Left colon (tissue), 2 donors: Measurements from ENCODE around the gene SMARCE1. TPM values are rescaled to one million over a fixed set of nuclear protein-coding genes. Genes with fewer than 3 reads are reported as not detected.

Experiments used
- ATAC-seq: fragments of 200-7000 bp; cut with Tn5 transposase; one replicate; pipeline ENCODE4 v1.9.1; 2020; ENCODE audit warnings: mild to moderate bottlenecking, moderate library complexity
- DNase-seq, 2 donors: peaks; one replicate each; pipeline ENCODE4 v3.0.0-alpha.2; 2020
- intact Hi-C, 2 donors: fragments of 100-400 bp; cut with DNase I in 1 of 2; cut with micrococcal nuclease in 1 of 2; formaldehyde crosslinking; loops; one replicate each; pipeline versions ENCODE4 v1.11.2 to v1.14.0; 2022; cut with DNase I, micrococcal nuclease
- long read RNA-seq: library from polyadenylated mRNA; unstranded; transcript quantifications from one replicate; pipeline ENCODE4 v2.0.0, GENCODE V29; 2021
- total RNA-seq, 2 donors: library from RNA; stranded (reverse); fragmentation: NEBNext Ultra II Directional; extraction: Animal tissue kit (Norgen Biotek cat#: 25700); gene quantifications; one replicate each; pipeline ENCODE4 v1.2.1, GENCODE V29; 2021
- donor health status: DM: no; HTN: no; CAD: no.
- donor health status: DM: yes; HTN: yes; CAD: no.

Gene SMARCE1
- total RNA-seq = 10 to 100 TPM; 74.5 to 76.4 TPM
- long read RNA-seq, full-length matches to known transcripts = 84 of 98 reads
- long read RNA-seq, partial matches to known transcripts = 12 of 98 reads
- long read RNA-seq, other reads (novel, unspliced or antisense) = 2 of 98 reads

DNA sequence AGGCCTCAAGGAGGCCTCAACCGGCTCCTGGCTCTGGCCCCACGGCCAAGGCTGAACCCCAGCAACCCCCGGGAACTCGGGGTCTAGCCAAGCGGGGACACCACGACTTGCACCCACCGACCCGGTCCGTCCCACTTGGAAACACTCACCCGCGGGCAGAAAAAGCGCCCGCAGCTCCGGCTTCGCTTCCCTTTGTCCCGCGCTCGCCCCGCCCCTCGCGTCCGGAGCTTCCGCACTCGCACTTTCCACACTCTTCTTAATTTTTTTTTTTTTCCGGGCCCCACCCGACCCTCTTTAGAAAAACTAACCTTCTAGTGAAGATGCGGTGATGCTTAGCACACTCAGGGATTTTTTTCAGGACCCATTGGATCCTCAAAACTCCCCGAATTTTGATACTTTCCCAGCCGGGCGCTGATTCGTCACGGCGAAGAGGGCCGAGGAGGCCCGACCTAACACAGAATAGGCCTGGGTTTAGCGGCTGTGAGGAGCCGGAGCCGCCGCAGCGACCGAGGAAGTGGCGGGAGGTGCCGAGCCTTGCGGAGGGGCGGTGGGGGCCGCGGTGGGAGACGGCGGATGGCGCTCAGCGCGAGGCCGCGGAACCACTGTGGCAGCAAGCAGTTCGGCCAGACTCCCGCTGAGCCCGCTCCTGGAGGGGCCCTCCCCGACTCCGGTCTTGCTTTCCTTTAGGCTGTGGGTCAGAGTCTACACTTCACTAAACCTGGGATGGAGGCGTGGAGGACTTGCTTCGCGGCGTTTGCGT lies at the start of gene SMARCE1:
SMARCE1 (minus strand) TSS at position 195 of the 760 bp plus-strand sequence. CDS start 2,016 bp downstream, outside the sequence.
- peak; percentile 92 for ATAC-seq
- DNase-seq = peak; percentile 69 to 79
- intact Hi-C loops = no loop called here

DNA sequence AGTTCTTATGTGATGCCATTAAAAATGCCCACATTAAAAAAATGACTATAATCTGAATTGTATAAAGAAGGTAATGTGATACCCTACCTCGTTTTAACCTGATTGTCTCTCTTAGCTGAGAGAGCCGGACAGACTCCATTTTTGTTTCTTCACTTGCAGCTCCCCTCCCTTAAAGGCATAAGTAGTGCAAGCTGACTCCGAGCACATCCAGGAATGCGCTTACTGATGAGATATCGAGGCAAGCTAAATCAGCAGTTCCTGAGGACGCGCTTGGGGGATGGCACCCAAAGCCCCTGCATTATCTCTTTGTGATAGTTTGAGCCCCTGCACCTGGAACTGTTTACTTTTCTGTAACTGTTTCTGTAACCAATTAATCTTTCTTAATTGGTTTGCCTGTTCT lies 49.7 kb upstream of the SMARCE1 start:
- ATAC-seq (no peak), DNase-seq (no peak)
- intact Hi-C loops = no loop called here

DNA sequence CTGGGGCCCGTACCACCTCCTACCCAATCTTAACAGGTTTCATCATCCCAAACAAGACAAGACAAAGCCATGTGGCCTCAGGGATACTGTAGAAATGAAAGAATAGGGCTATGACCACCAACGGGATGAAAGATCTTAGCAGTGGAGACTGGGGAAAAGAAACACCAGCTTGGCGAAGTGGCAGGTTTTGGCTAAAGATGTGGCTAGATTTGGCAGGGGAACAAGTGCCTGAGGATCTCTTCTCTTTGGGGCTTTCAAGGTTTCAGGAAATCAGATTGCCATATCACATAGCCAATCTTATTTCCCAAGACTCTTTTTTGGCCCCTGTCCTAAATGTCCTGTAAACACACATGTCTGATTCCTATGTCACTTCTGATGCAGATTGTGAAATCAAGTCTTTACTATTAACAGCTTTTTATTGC lies 49.0 kb upstream of the SMARCE1 start:
- no peak for DNase-seq
- ATAC-seq = no peak
- intact Hi-C loops = no loop called here

DNA sequence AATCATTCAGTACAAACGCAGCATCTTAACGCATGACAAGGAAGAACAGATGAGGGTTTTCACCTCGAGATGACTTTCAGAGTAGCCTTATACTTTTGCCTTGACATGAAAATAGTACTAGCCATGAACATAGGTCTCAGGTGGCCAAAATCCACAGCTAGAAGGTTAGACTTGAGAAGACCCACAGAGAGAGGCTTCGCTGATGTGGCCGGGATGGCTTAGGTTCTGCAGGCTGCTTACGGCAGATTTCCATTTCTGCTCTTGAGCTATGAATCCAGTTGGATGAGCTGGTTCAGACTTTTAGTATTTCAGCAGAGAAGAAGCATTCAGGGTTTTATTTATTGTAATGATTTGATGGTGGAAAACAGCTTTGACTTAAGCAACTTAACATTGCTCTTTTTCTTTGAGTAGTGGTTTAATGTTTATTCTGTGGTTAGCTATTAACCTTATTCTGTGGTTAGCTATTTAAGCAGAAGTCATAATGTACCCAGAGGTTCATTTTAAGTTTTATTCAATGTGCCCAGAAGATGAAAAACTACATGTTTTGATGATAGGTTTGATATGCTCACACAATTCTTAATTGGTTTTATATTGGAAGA lies 48.4 kb upstream of the SMARCE1 start:
- ATAC-seq (no peak), DNase-seq (no peak)
- intact Hi-C loops = no loop called here

DNA sequence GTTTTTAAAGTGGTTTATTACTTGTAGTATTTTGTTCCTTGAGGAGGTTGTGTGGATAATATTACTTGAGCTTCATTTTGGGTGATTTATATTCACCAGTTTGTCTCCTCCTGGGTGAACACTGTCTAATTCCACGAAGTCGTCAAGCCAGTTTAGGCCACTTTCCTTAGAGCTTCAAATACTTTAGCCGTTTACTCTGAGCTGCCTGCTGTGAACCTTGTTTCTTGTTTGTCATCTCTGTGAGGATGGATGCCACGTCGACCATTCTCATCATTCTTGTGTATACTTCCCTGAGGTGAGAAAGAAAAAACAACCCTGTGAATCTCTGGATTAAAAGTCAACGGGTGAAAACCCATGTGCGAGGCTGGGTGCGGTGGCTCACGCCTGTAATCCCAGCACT lies 47.0 kb upstream of the SMARCE1 start:
- ATAC-seq (no peak), DNase-seq (no peak)
- intact Hi-C loops = no loop called here

DNA sequence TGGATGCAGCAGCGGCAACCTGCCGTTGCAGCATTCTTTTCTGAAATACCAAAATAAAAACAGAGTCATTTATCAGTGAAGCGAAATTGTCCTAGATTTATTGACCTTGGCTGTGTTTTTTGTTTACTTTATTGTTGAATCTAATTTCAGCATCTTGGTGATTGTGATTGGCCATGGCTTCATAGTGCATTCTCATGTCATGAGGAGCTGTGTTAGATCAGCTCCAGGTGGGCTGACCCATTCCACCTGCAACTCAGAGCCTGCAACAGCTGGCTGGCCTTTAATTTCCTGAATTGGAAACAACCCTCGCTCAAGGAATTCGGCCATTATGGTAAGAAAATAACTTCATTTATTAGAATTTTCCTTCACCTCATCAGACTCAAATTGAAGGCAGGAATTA lies 39.5 kb upstream of the SMARCE1 start:
- ATAC-seq = no peak
- no peak for DNase-seq
- intact Hi-C loops = no loop called here

DNA sequence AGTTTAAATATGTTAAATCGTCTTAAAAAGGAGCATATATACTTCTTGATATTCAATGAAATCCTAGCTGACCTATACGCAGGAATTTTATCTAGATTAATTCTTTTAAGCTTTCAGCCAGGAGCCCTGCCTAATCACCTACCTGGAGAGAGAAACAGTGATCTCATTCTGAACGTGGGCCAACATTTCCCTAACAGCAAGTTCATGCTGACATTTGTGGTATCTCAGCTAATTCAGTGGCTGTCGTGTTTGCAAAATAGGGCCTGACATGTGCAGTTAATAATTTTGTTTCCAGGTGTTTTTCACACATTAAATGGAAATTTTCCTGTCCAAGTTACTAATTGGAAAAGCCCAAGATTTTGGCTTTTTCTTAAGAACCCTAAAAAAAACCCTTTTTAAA lies 38.6 kb upstream of the SMARCE1 start:
- ATAC-seq (no peak), DNase-seq (no peak)
- intact Hi-C loops = no loop called here

DNA sequence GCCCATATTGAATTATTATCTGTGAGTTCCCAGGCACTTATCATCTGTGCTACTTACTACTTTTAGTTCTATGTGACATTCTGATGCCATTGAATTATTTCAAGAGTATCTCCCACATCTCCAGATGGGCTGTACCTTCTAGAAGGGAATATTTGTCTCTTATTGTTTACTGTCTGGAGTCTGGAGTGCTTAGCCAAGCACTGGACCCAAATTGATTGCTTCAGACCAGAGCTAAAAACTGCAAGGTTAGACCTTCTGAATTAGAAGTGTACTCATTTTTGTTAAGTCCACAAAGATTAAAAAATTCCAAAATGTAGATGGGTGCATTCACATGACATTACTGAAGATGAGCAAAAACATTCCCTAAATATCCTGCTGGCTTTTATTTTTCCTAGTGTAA lies 33.4 kb upstream of the SMARCE1 start:
- no peak for ATAC-seq
- intact Hi-C loops = no loop called here
- no peak for DNase-seq

DNA sequence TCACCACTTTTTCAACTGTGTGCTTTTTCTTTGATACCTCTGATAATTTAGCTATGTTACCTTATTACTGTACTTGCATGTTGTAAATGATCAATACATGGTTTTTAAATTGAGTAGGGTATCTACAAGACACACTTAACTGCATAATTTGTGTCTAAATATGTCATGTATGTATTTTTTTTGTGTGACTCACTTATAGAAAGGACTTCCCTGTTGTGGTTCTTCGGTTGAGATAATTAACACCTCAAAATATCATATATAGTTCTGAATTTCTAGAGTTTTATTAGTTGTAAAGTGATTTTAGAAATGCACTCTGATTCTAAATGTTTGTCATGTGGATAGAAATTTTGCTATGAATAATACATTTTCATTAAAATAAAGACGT lies 31.9 kb upstream of the SMARCE1 start:
- ATAC-seq (no peak), DNase-seq (no peak)
- intact Hi-C loops = no loop called here

DNA sequence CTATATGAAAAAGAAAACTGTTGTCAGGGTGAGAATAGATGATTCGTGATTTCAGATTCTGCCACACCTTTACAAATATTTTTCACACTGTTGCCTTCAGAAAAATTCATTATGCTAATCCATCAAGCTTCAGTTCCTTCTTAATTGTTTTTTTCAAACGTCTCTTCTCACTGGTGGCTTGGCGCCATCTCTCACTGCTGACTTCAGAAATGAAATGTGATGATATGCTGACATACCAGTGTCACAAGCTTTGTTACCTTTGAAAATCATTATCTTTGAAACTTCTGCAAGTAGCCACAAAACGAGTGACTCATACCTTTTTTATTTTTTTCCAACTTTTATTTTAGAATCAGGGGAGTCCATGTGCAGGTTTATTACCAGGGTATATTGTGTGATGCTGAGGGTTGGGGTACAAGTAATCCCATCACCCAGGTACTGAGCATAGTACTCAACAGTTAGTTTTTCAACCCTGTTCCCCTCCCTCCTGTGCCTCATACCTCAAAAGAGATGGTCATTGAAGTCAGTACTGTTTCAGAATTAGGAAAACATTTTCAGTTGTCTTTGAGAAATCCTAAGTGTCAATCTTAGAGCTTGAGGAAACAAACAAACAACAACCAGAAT lies 31.4 kb upstream of the SMARCE1 start:
- intact Hi-C loops = no loop called here
- ATAC-seq = no peak
- DNase-seq = no peak

DNA sequence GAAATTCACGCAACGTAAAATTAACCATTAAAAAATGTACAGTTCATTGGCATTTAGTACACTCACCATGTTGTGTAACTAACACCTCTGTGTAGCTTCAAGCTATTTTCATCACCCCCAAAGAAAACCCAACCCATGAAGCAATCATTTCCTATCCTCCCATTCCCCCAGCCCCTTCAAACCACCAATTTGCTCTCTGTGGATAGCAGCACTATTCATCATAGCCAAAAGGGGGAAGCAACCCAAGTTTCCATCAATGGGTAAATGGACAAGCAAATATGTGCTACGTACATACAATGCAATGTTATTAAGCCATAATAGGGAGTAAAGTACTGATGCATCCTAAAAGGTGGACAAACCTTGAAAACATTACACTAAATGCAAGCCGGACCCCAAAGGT lies 28.3 kb upstream of the SMARCE1 start:
- ATAC-seq (no peak), DNase-seq (no peak)
- intact Hi-C loops = no loop called here

DNA sequence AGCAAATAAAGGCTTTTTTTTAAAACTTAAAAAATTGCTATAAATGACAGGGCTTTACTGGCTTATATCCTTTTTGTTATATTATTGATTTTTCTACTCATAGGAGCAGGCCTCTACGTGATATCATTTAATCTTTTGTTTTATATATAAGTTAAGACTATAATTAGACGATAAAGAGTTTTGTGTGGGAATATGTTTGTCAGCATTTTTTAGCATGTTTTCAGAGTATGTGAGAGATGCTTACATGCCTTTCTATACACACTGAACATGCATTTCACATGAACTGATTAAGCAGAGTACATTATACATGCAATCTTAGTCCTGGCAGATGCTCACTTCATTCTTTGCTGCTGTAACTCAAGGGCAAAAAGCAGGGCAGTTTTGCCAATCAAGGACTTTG lies 25.0 kb upstream of the SMARCE1 start:
- intact Hi-C loops = no loop called here
- ATAC-seq (no peak), DNase-seq (no peak)

DNA sequence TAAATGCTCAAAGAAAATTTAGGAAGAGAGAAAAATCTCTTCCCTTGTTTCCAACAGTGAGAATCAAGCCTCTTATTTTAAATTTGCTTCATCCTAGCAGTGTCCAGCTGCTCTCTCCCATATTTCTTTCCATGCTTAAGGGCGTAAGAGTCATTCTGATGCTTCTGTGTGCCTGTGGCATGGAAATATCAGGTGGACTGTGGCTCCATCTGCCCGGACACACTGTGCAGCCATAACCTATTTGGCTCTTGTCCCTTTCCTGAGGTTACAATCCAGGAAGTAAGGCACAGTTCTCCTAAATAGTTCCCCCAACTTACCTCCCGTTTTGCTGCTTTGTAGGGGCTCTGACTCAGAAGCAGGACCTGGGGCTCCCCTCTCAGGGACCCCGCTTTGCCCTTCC lies 23.7 kb upstream of the SMARCE1 start:
- ATAC-seq (no peak), DNase-seq (no peak)
- intact Hi-C loops = no loop called here

DNA sequence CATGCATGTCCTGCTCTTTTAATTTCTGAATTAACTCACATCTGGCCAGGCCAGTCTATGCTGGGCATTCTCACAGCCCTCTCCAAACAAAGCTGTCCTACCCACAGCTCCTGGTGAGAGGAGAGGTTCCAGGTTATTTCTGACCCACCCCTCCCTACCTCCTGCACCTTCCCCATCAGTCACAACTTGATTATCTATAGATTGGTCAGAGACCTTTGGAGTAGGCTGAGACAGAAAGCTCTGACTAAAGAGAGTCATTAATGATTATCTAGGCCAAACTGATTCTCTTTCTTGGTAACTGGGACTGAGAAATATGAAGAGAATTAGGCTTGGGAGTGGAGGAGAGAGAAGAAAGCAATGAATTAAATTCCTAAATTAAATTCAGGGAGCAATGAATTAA lies 18.7 kb upstream of the SMARCE1 start:
- no peak for ATAC-seq
- no peak for DNase-seq
- intact Hi-C loops = no loop called here

DNA sequence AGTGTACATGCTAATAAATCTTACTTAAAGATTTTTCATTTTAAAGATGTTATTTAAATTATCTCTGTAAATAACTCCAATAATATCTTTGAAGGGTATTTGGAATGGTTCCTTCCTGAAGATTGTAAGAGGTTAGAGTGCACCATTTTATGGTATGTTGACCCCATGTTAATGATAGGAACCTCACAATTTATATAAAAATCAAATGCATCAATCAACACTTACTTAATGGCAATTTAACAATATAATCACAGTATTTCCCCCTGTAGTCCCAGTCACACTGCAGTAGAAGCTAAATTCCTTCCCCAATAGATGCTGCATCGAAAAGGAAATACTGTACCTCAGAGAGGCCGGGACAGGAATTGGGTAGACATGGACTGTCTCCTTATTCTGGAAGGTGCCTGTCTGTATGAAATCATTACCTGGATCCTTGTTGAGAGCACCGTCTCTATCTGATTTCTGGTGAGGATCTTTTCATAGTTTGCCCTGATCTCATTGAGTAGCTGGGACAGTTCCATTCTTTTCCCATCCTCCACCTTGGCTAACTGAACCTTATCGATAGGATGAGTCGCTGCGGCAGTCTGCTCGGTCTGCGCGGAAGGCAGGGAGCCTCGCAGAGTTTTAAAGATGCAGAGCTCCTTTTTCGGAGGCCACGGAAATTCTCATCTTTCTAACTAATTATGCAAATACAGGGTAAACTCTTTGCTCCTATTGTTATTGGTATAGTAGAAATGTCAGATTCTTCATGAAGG lies 17.1 kb upstream of the SMARCE1 start, which contains the start of gene KRT222:
KRT222 (minus strand) TSS at position 596 of the 752 bp plus-strand sequence; CDS start at position 518, 78 bp downstream.
- intact Hi-C loops = no loop called here
- DNase-seq (no peak), ATAC-seq (no peak)

DNA sequence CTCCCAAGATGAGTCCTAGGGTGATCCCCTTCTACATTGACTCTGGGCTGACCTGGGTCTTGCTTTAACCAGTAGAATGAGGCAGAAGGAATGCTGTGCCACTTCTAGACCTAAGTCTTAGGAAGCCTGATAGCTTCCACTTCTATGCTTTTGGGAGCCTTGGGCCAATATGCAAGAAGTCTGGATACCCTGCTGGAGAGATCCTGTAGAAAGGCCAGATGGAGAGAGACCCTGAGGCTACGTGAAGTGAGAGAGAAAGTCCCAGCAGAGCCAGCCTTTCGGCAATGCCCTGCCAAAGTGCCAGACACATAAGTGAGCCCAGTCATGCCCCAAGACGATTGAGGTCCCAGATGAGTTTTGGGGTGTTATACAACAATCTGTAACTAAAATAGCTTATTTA lies 15.6 kb upstream of the SMARCE1 start:
- intact Hi-C loops = no loop called here
- no peak for ATAC-seq
- no peak for DNase-seq

DNA sequence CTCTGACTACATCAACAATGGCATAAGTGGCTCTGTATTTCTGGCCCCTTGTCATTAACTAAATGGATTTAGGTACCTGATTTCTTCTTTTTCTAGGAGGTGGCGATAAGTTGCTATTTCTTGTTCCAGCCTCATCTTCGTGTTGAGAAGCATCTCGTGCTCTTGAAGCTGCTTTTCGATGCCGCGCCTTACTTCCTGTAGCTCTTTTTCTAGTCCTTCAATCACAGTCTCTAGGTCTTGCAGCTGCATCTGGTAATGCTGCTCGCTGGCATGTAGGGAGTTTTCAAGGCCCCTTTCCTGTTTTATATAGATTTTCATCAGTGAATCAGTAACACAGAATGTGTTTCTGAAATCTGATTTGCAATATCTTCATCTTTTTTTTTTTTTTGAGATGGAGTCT lies 12.3 kb upstream of the SMARCE1 start:
- no peak for ATAC-seq
- intact Hi-C loops = no loop called here
- no peak for DNase-seq

DNA sequence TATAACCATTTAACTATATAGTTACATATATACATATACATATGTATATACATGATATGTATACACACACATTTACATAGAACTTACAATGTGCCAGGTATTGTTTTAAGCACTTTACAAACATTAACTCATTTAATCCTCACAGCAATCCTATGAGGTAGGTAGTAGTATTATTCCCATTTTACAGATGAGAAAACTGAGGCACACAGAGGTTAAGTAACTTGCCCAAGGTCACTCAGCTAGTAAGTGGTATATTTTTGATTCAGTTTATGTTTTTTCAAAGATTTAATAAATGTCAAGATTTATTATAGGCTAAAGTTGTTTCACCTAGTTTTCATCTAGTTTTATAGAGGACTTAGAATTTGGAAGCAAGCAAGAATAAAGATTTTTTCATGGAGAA lies 10.8 kb upstream of the SMARCE1 start:
- intact Hi-C loops = no loop called here
- no peak for ATAC-seq

DNA sequence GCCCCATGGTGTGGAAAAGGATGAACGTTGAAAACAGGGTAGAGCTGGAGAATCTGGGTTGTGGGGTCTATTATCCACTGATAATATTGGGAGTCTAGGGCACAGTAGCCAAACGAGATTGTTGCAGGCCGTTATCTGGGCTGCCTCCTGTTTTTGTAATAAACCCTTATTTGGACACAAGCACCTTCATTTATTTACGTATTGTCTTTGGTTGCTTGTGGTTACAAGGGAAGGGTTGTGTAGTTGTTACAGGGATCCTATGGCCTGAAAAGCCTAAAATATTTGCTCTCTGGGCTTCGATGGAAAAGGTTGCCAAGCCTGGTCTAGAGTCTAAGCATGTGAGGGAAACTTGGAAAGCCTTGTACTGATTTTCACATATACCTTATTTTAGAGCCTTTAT lies 4.3 kb upstream of the SMARCE1 start:
- no peak for ATAC-seq
- intact Hi-C loops = no loop called here
- no peak for DNase-seq

More for the DNA sequence above, 10.8 kb upstream of the SMARCE1 start:
- DNase-seq = no peak
